Femur (tissue), 1 donor: ENCODE results near the gene FAM20C.
A peak's percentile ranks its signal among the peaks of the same experiment; 100 is the strongest.

Experiments used
- DNase-seq: peaks from one replicate; pipeline ENCODE4 v3.0.0-alpha.2; 2017

The FAM20C gene

GRCh38 chr7:191981-192649, at the start of gene FAM20C:
Gene FAM20C, plus strand, starts transcription at chr7:192571. Its CDS starts 629 bp downstream, at chr7:193200.
- peak; percentile 91 for DNase-seq

DNA sequence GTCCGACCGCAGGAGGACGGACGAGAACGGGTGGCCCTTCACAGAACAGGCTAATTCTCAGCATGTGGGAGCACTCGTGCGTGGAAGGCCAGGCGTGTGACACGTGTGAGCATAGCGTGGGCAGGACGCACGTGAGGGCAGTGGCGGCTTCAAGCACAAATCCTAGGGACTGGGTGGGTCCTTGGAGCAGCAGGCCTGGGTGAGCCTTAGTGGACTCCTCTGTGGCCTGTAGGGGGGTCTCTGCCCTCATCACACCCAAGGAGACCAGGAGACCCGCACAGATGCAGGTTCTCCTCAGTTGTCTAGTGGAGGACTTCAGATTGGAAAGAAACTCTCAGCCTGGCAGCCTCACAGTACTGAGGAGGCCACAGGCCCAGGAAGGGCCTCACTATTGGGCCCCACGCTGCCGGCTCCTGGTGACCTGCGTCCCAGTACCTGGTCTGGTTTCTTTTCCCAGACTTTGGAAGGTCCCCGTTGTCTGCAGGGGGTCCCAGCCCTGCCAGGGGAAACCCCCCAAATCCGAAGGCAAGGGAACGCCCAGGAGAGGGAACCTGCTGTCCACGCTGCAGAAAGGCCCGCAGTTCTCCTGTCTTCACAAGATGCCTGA, 49.1 kb upstream of the FAM20C start:
- no peak for DNase-seq

DNA sequence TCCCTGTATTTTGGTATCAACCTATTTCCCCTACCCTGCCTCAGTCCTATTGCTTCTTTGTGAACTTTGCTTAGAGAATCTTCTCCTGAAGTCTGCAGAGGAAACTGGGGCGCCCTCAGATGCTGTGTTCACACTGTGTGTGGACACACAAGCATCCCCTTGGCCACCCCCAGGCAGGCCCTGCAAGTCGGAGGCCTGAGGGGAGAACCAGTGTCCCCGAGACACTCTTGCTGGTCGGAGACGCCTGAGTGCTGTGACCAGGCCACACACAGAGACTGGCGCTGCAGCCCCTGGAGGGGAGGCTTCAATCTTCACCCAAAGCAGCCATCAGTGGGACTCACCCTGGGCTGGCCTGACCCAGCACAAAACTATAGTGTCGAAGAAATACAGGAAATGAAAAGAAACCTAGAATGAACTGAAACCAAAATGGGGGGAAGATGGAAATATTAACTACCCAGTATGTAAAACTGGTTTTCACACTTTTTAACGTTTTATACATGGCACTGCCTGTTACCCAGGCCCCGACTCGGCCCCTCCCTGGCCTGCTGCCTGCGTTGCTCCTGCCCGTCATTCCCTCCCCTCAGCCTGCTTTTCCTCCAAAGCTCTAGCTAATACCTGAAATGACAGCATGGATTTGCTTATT, 48.4 kb upstream of the FAM20C start:
- DNase-seq, result no peak

DNA sequence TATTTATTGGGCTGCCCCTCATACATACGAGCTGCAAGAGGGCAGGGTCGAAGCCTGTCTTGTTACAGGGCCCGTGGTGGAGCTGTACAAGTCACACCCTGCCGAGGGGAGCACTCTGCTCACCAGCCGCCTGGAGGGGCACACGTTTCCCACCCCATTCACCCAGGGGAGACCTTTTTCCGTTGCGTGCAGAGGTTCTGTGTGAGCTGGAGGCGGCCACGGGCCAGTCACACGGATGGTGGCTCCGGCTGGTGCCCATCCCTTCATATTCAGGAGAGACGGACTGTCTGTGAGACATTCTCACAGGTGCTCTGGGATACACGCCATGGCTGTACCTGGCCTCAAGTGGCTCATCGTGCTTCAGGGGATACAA, 47.9 kb upstream of the FAM20C start:
- DNase-seq, result no peak

- DNase-seq, result no peak
These were observed 46.5 kb upstream of the FAM20C start for GRCh38 chr7:145863-146262.

GRCh38 chr7:148543-148931, 43.8 kb upstream of the FAM20C start:
- DNase-seq, result no peak

DNA sequence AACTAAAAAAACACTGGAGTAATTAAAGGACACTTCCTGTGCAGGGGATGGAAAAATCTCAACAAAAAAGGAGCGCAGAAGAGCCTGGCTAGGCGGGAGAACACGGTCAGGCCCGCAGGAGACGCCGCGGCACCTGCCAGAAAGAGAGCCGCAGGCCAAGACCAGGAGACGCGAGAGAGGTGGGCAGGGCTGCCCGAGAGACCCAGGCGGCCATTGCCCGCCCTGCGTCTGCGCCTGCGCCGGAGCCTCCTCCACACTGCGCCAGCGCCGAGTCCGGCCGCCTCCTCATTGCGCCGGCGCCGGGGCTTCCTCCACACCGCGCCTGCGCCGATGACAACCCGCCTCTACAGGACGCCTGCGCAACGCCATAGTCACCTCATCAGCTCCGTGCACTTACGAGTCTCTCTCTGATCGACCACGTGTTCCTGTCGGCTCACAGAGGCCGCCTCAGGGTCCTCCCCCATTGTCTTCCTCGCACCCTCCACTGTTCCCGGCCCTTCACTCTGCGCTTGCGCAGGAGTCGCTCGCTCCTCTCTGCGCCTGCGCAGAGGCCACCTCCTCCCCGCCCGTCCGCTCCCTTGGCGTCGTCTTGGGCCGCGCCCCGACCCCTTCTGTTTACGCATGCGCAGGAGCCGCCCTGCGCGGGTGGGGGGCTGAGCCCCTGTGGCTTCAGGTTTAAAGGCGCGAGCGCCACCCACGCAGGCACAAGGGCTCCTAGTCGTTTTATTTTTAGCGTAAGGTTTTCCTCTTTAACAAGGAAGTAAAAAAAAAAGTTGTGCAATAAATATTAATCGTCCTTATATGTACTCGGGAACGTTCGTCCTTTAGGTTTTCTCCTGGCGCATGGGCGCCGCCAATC, 43.2 kb upstream of the FAM20C start:
- DNase-seq, result peak; percentile 99

- peak; percentile 63 for DNase-seq
These were observed 42.4 kb upstream of the FAM20C start for GRCh38 chr7:149791-150636.

DNA sequence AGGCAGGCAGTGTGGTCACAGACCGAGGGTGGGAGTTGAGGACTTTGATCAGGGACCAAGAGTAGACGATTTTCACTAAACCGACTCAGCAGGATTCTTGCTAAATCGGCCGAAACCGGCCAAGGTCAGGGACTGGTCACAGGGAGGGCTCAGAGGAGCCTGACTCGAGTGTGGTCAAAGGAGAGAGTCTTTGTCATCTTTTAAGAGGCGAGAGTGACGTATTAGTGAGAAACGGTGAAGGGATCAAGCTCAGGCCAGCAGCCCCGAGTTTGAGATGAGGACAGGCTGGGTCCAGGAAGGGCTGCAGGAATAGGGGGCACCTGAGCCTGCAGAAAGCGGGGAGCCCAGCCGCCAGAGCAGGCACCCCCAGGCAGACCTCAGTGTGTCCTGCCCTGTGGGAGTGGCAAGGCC, 41.6 kb upstream of the FAM20C start:
- no peak for DNase-seq

- DNase-seq, result no peak
These were observed 40.9 kb upstream of the FAM20C start for GRCh38 chr7:151346-152050.

DNA sequence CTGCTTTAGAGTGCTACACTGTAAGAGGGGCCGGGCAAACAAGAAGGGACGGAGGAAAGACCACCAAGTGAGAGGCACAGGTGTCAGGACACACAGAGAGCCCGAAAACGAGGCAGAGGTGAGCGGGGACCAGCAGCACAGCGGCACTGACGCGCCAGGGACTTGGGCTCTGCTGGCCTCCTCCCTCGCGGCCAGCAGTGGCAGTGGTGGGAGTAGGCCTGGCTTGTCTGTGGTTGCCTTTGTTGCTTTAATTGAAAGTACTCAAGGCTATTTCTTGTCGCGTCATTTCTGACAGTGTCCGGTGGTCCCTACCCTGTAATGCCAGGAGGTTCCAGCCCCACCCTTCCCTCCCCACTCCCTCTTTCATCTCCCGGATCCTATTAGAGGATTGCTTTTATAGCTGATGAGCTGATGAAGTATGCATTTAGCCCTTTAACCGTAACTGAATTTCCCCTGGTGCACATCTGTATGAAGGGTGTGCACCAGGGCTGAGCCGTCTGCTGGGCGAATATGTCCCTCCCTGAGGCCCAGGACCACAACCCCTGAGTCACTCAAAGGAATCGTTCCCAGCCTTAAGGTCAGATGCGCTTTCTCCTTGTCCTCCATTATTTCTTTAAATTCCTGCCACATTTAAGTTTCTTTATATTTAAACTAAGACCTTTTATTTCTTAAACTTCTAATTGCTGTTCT, 39.5 kb upstream of the FAM20C start:
- DNase-seq, result no peak

DNA sequence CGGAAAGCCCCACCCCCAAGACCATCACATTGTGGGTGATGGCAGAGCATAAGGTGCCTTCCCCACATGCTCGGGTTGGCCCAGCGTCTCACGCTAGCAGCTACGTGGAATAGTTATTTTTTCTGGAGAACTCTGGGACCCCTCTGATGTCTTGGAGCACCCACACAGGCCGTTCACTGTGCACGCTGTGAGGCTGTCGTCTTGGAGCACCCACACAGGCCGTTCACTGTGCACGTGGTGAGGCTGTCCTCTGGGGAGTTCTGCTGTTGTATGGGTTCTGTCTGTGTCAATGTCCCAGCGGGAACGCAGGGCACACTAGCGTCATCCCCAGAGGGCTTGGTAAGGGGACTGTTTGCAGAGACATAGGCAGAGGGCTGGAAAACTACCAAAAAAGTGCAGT, 38.8 kb upstream of the FAM20C start:
- DNase-seq, result no peak

DNA sequence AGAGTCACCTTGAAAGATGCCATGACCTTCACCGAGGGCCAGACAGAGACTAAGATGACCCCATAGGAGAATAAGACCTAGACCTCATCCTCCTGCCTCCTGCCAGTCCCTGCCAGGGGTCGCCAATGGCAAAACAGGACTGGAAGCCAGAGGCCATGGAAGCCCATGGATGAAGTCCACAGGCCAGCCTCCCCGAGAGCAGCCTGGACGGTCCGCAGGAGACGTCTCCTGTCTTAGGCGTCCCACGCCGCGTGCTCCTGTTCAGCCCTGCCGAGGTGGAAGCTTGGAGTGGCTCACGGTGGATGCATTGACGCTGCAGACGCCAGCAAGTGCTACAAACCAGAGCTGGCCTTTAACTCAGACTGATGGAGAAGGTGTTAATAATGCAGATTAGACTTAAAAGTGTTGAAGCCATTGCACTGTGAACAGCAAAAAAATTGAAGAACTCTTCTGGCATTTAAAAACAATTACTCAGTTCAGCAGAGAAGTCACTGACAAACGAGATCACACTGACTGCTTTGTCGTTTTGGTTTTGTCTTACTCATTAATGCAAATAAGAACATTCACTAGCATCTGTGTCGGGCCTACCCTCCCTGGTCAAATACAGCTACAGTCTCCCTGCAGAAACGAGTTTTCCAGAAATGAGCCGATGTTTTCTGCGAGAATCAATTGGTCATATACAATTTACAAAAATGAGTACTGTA, 38.1 kb upstream of the FAM20C start:
- no peak for DNase-seq

- no peak for DNase-seq
These were observed 36.9 kb upstream of the FAM20C start for GRCh38 chr7:155469-155900.

DNA sequence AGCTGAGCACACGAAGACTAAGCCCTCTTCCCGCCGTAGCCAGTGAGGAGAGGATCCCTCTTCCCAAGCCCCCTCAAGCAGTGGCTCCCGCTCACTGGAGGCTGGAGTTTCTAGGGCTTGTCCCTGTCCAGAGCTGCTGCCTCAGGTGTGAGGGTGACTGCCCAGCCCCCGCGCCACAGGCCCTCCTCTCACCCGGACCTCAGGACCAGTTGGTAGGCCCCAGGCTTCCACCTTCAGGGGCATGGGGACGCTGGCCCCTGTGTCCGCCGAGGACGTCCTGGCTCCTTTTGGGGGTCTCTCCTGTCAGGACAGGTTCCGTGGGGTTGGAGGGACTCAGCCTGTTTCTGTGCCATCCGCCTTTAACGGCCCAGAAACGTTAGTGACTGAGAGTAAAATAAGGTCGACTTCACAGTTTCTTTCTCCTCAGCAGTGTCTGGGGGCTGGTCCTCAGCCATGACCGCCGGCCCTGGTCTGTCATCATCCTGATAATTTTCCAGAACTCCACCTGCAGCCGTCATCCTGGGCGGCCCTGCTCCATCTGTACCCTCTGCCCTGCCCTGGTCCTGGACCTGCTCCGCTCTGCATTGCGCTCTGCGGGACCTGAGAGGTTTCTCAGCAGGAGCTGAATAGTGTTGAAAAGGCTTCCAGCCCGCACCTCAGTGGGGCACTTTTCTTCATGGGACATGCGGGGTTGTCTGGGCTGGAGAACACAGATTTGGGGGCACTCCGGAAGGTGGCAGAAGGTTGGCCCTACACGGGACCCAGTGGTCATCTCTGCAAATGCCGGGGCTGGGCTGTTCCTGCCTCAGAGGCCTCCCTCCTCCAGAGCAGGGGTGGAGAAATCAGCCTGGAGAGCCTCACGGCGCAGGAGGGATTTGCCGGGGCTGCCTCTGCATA, 36.0 kb upstream of the FAM20C start:
- DNase-seq, result no peak

- DNase-seq, result no peak
These were observed 35.4 kb upstream of the FAM20C start for GRCh38 chr7:157008-157310.

DNA sequence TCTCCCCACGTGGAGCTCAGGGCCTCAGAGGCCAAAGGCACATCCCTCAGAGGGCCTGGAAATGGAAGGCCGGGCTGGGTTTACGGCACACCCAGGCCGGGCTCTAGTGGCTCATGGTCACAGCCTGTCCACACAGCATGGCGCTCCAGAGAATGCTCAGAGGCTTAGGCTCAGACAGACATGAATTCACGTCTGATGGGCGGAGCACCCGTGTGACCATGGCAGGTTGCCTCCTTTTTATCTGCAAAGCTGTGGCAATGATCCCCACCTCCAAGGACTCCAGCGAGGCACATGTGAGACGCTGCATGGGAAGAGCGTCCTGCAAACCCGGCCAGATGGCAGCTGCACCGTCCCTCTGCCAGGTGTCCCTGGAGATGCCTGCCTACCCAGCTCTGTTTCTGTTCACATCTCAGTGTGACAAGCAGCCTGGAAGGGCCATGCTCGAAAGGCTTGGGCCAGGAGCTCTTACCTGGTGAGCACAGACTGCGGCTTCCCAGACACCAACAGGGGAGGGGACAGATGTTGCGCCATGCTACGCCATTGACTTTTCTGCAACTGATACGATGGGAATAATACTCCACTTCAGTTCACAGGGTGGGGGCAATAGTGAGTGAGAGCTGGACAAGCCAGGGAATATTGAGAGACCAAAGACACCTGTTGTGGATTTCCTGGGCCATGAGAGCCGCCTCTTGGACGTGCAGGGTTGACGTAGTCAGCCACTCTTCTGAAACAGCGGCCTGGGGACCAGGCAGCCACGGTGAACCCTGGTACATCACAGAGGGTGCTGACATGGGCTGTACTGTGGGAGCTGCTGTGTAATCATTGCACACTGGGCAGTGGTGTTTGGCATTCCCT, 34.4 kb upstream of the FAM20C start:
- no peak for DNase-seq

GRCh38 chr7:158771-159170, 33.6 kb upstream of the FAM20C start:
- no peak for DNase-seq
